GM19193 (cell line): ENCODE data around the gene ZNF658.
"Not testable (repeated sequence)": the region's sequence is repeated elsewhere in the genome, so short reads cannot be mapped to it uniquely, and the experiment has no call there.

ENCODE experiments used
- POLR2A ChIP-seq: IDR thresholded peaks from 4 replicates; pipeline ENCODE4 v1.6.1; 2011; ENCODE audit not compliant: insufficient read depth, insufficient read length; ENCODE audit errors: extremely low read depth

Gene ZNF658

DNA sequence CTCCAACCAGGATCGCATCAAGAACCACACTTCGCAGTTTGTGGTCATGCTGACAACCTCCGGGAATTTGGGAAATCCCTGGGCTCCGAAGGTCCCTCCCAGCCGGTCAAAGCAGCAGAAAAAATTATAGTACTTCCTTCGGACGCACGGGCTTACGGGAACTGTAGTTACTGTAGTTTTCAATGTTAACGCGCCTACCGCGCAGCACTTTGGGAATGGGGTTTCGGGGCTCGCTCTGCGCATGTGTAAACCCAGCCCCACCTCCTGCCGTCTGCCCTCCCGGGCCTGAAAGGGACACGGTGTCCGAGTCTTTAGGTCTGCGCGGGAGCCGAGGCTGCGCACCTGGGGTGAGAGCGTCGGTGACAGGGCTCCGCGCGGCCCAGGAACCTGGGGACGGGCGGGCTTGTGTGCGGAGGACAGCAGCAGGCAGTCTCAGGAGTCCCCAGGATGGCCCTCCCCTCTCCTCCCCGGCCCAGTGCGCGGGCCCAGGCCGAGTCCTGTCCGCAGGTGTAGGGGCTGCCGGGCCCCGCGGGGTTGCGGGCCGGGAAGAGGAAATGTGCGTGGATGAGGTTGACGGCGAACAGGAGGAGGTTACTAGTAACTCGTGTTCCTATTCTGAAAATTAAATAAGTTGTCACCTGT is at the start of gene ZNF658:
Gene ZNF658, plus strand, starts transcription at position 236 of the 642 bp plus-strand sequence. CDS start 2,837 bp downstream, outside the sequence.
- not testable (repeated sequence) for TF ChIP-seq POLR2A
